ENCODE results near the gene CNTNAP5. TPM values are rescaled to one million over a fixed set of nuclear protein-coding genes. Genes with fewer than 3 reads are reported as not detected.

CNTNAP5 gene
- total and polyA plus RNA-seq, 5 experiments from 2014 or later, result not detected

GRCh38 chr2:124080281-124081153 lies 55.4 kb downstream of the CNTNAP5 start:
- Mint-ChIP-seq H3K27me3 (no peaks in the 10 kb centered on the region), H3K4me1 (no peaks in the 10 kb centered on the region), H3K36me3 (no peaks in the 10 kb centered on the region), H3K9me3 (peaks cover 0 to 7% (median 3%) of the 10 kb centered on the region in 9 donors), H3K27ac (no peak overlapping the region), H3K4me3 (no peak overlapping the region)
- DNase-seq, result no peak
- ATAC-seq, result no peak
- POLR2A ChIA-PET, result no interaction called here

DNA sequence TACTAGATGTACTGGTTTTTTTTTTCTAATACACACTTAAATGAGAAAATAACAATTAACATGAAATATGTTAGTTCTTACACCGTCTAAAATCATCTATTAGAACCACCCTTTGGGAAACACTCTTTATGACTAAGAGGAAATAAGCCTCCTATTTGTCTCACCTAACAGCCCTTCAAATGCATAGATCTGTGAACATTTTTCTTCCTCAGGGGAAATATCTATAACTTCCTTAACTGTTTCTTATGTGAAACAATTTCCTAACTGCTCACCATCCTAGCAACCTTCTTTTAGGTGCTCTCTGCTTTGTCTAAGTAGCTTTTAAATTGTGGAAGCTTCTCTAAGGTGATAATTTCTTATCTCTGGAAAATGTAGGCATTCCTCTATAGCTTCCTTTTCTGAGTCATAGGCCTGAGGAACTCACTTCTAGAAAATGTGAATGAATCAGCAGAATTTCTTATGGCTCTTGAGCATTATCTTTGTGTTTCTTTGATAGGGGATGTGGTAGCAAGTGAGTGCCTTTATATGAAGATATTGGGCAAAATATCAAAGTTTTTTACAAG lies 56.1 kb downstream of the CNTNAP5 start:
- no peak for ATAC-seq
- POLR2A ChIA-PET, result no interaction called here
- Mint-ChIP-seq H3K36me3 (no peaks in the 10 kb centered on the region), H3K4me3 (no peak overlapping the region), H3K9me3 (peaks cover 0 to 11% (median 7%) of the 10 kb centered on the region in 9 donors), H3K4me1 (no peaks in the 10 kb centered on the region), H3K27me3 (no peaks in the 10 kb centered on the region), H3K27ac (no peak overlapping the region)
- no peak for DNase-seq

GRCh38 chr2:124088616-124089015 lies 63.5 kb downstream of the CNTNAP5 start:
- Mint-ChIP-seq H3K27ac (no peak overlapping the region), H3K4me1 (no peaks in the 10 kb centered on the region), H3K4me3 (no peak overlapping the region), H3K9me3 (peaks cover 1 to 21% (median 9%) of the 10 kb centered on the region in 9 donors), H3K27me3 (no peaks in the 10 kb centered on the region), H3K36me3 (no peaks in the 10 kb centered on the region)
- DNase-seq (no peak), ATAC-seq (no peak)
- POLR2A ChIA-PET, result no interaction called here

DNA sequence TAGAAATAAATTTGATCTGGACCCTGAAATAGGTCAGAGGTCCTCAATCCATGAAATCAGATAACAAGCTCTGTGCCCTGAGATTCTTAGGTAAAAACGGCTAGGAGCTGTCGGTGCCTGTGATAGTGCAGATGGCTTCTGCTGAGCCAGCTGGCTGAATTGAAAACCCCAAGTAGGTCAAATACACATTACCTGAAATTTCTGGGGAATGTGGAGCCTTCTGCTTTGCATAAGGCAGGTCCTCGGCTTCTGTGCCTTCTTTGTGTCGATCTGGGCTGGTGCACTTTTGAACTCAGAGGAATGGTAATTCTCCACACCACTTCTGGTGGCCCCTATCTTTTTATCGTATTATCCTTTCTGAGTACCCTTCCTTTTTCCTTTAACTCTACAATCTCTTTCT lies 66.6 kb downstream of the CNTNAP5 start:
- ATAC-seq (no peak), DNase-seq (no peak)
- Mint-ChIP-seq H3K4me1 (no peaks in the 10 kb centered on the region), H3K9me3 (peaks cover 0 to 16% (median 6%) of the 10 kb centered on the region in 9 donors), H3K4me3 (no peak overlapping the region), H3K36me3 (no peaks in the 10 kb centered on the region), H3K27me3 (no peaks in the 10 kb centered on the region), H3K27ac (no peak overlapping the region)
- POLR2A ChIA-PET, result no interaction called here

DNA sequence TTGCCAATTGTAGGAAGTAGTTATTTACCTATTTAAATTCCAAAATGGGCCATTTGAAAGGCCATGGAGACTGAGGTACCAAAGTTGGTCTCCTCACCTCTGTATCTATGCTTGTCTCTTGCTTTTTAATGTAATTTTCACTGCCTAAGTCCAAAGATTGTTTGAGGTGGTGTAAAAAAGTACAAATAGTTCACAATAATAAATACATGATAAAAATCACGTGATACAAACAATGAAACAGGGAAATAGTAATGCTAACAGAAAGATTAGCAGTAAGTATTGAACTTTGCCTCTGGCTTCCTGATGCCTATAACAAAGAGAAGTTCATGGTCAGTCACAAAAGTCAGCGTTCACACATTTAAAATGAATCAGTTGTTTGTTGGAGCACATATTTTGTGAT lies 67.6 kb downstream of the CNTNAP5 start:
- POLR2A ChIA-PET, result no interaction called here
- Mint-ChIP-seq H3K27me3 (no peaks in the 10 kb centered on the region), H3K36me3 (no peaks in the 10 kb centered on the region), H3K27ac (no peak overlapping the region), H3K4me1 (no peaks in the 10 kb centered on the region), H3K4me3 (no peak overlapping the region), H3K9me3 (peaks cover 0 to 11% (median 5%) of the 10 kb centered on the region in 9 donors)
- DNase-seq (no peak), ATAC-seq (no peak)

- H3K36me3 Mint-ChIP-seq, result no peaks in the 10 kb centered on the region
- H3K4me1 Mint-ChIP-seq, result no peaks in the 10 kb centered on the region
- no peak for ATAC-seq
- no peak overlapping the region for H3K27ac Mint-ChIP-seq
- H3K4me3 Mint-ChIP-seq, result no peak overlapping the region
- no peaks in the 10 kb centered on the region for H3K27me3 Mint-ChIP-seq
- POLR2A ChIA-PET, result no interaction called here
- no peak for DNase-seq
- H3K9me3 Mint-ChIP-seq, result peaks cover 0 to 3% (median 0%) of the 10 kb centered on the region in 9 donors
These were observed 79.8 kb downstream of the CNTNAP5 start for GRCh38 chr2:124104914-124105313.

GRCh38 chr2:124112206-124112605 lies 87.1 kb downstream of the CNTNAP5 start:
- Mint-ChIP-seq H3K27ac (no peak overlapping the region), H3K36me3 (no peaks in the 10 kb centered on the region), H3K4me3 (no peak overlapping the region), H3K4me1 (no peaks in the 10 kb centered on the region), H3K9me3 (peaks cover 0 to 2% (median 0%) of the 10 kb centered on the region in 9 donors), H3K27me3 (no peaks in the 10 kb centered on the region)
- ATAC-seq (no peak), DNase-seq (no peak)
- POLR2A ChIA-PET, result no interaction called here

- Mint-ChIP-seq H3K27ac (peak overlapping the region in 1 of 10 donors; percentile 30), H3K9me3 (peaks cover 0 to 2% (median 0%) of the 10 kb centered on the region in 9 donors), H3K27me3 (no peaks in the 10 kb centered on the region), H3K4me3 (no peak overlapping the region), H3K36me3 (no peaks in the 10 kb centered on the region), H3K4me1 (no peaks in the 10 kb centered on the region)
- no peak for ATAC-seq
- POLR2A ChIA-PET, result no interaction called here
- DNase-seq, result no peak
These were observed 87.9 kb downstream of the CNTNAP5 start for GRCh38 chr2:124112966-124113365.

DNA sequence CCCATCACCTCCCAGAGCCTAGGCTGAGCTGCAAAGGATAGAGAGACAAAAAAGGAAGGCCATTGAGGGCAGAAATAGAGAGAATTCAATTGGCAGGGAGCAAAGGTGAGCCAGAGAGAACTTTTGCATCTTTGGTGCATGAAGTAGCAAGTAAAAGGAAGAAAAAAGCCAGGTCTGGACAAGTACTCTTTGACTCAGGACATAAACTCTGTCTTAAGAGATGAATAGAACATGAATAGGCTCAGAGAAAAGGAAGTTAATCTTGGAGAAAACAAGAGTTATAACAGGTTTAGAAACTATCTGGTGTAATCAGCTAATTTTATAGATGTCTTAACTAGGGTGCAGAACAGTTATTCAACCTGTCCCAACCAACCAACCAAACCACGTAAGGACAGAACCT lies 95.2 kb downstream of the CNTNAP5 start:
- no peak for ATAC-seq
- Mint-ChIP-seq H3K4me1 (no peaks in the 10 kb centered on the region), H3K27ac (no peak overlapping the region), H3K4me3 (no peak overlapping the region), H3K27me3 (peaks cover 0 to 2% (median 0%) of the 10 kb centered on the region in 5 donors), H3K9me3 (peaks cover 0 to 34% (median 5%) of the 10 kb centered on the region in 9 donors), H3K36me3 (peaks cover 0 to 5% (median 0%) of the 10 kb centered on the region in 3 donors)
- DNase-seq, result no peak
- POLR2A ChIA-PET, result no interaction called here

GRCh38 chr2:124121106-124121505 lies 96.0 kb downstream of the CNTNAP5 start:
- no peak overlapping the region for H3K4me3 Mint-ChIP-seq
- H3K27ac Mint-ChIP-seq, result no peak overlapping the region
- H3K36me3 Mint-ChIP-seq, result peaks cover 0 to 5% (median 0%) of the 10 kb centered on the region in 3 donors
- POLR2A ChIA-PET, result no interaction called here
- peaks cover 0 to 2% (median 0%) of the 10 kb centered on the region in 5 donors for H3K27me3 Mint-ChIP-seq
- no peak for DNase-seq
- no peaks in the 10 kb centered on the region for H3K4me1 Mint-ChIP-seq
- peaks cover 0 to 36% (median 5%) of the 10 kb centered on the region in 9 donors for H3K9me3 Mint-ChIP-seq
- no peak for ATAC-seq

DNA sequence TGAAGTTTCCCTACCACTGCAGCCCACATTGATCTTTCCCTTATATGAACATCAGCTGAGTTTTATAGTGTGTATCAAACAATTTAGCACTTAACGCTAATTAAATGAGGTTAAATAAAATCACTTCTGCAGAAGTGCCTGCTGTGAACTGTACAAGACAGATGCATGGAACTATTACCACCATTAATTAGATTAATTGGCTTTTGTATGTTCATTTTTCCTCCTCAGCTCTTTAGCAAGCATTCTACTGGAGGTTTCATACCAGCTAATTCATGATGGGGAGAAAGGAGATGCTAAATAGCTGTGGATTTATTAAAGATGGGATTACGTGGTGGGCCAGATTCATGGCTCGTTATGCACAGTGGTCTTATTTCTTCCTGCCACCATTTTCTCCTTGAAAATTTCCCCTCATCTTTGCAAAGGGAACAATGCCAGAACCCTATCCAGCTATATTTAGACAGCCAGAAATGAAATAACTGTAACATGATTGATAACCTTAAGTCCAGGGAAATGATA lies 96.7 kb downstream of the CNTNAP5 start:
- peaks cover 0 to 5% (median 0%) of the 10 kb centered on the region in 3 donors for H3K36me3 Mint-ChIP-seq
- no peaks in the 10 kb centered on the region for H3K4me1 Mint-ChIP-seq
- DNase-seq, result no peak
- POLR2A ChIA-PET, result no interaction called here
- no peak overlapping the region for H3K4me3 Mint-ChIP-seq
- H3K27me3 Mint-ChIP-seq, result peaks cover 0 to 2% (median 0%) of the 10 kb centered on the region in 5 donors
- ATAC-seq, result no peak
- H3K9me3 Mint-ChIP-seq, result peaks cover 0 to 36% (median 5%) of the 10 kb centered on the region in 9 donors
- H3K27ac Mint-ChIP-seq, result no peak overlapping the region

GRCh38 chr2:124122340-124122739 lies 97.3 kb downstream of the CNTNAP5 start:
- ATAC-seq (no peak), DNase-seq (no peak)
- Mint-ChIP-seq H3K9me3 (peaks cover 0 to 36% (median 4%) of the 10 kb centered on the region in 9 donors), H3K36me3 (peaks cover 0 to 5% (median 0%) of the 10 kb centered on the region in 3 donors), H3K4me3 (no peak overlapping the region), H3K27me3 (peaks cover 0 to 2% (median 0%) of the 10 kb centered on the region in 5 donors), H3K4me1 (no peaks in the 10 kb centered on the region), H3K27ac (no peak overlapping the region)
- POLR2A ChIA-PET, result no interaction called here

DNA sequence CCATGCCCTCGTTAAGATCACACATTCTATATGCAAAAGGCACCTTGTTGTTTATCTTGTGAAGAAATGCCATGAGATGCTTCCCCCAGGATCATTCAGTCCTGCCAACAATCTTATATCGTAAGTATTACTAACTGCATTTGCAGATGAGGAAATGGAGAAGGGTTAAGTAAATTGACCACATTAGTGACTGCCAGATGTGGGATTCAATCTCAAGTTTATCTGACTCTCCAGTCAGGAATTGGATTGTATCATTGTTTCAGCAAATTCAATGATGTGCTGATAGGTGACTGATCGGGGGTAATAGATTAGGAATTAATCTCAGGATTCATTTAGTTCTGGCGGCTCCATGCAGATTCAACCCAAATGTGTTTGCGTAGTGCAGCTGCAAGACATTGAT lies 106.2 kb downstream of the CNTNAP5 start:
- Mint-ChIP-seq H3K27me3 (no peaks in the 10 kb centered on the region), H3K27ac (no peak overlapping the region), H3K9me3 (peaks cover 0 to 11% (median 3%) of the 10 kb centered on the region in 9 donors), H3K4me3 (no peak overlapping the region), H3K36me3 (no peaks in the 10 kb centered on the region), H3K4me1 (no peaks in the 10 kb centered on the region)
- ATAC-seq (no peak), DNase-seq (no peak)
- POLR2A ChIA-PET, result no interaction called here
